MCF 10A (cell line): Measurements from ENCODE around the gene IFNK. TPM values are rescaled to one million over a fixed set of nuclear protein-coding genes. Genes with fewer than 3 reads are reported as not detected.

ENCODE experiments used
- BruUV-seq: library from RNA; stranded (reverse); fragments of 400-500 nt; replicated peaks from 2 replicates; lab custom pipeline; 2021; lab: Mats Ljungman, UMichigan
- CTCF ChIA-PET: fragments of 300-600 bp; sonication (Branson Sonifier 250); formaldehyde crosslinking; extraction: SDS; loops from one replicate; lab custom pipeline; 2021; ENCODE audit warnings: antibody characterized with exemption, inconsistent platforms; lab: Yijun Ruan, JAX
- POLR2A ChIA-PET: fragments of 300-600, 350-650 bp; sonication (Branson Sonifier 250); formaldehyde crosslinking; extraction: SDS; loops from one replicate; lab custom pipeline; 2020; ENCODE audit warnings: antibody characterized with exemption, inconsistent platforms; lab: Yijun Ruan, JAX
- DNase-seq: peaks from one replicate; pipeline ENCODE4 v3.0.0-alpha.2; 2018; ENCODE audit not compliant: unreplicated experiment
- H3K27ac Mint-ChIP-seq: one replicate; pipeline ENCODE4 v1.8.0; 2022; ENCODE audit warnings: mild to moderate bottlenecking, low read depth, mixed read lengths; ENCODE audit not compliant: unreplicated experiment
- H3K27me3 Mint-ChIP-seq: one replicate; pipeline ENCODE4 v1.8.0; 2022; ENCODE audit warnings: mixed read lengths; ENCODE audit not compliant: insufficient read depth, unreplicated experiment
- H3K36me3 Mint-ChIP-seq: one replicate; pipeline ENCODE4 v1.8.0; 2022; ENCODE audit warnings: mild to moderate bottlenecking, moderate library complexity, mixed read lengths; ENCODE audit not compliant: insufficient read depth, unreplicated experiment
- H3K4me1 Mint-ChIP-seq: one replicate; pipeline ENCODE4 v1.8.0; 2022; ENCODE audit warnings: mixed read lengths; ENCODE audit not compliant: insufficient read depth, unreplicated experiment
- H3K4me3 Mint-ChIP-seq: one replicate; pipeline ENCODE4 v1.8.0; 2022; ENCODE audit warnings: mild to moderate bottlenecking, moderate library complexity, mixed read lengths; ENCODE audit not compliant: unreplicated experiment
- H3K9me3 Mint-ChIP-seq: one replicate; pipeline ENCODE4 v1.8.0; 2022; ENCODE audit warnings: mixed read lengths; ENCODE audit not compliant: unreplicated experiment
- intact Hi-C: fragments of 100-400 bp; cut with micrococcal nuclease; formaldehyde crosslinking; loops from 2 replicates; pipeline ENCODE4 v1.14.1; 2022
- total RNA-seq: library from RNA; stranded (reverse); gene quantifications from 2 replicates; pipeline ENCODE4 v1.2.3, GENCODE V29; 2022
- TF ChIP-seq, protein P1 (sequence below): fragments of 200-600 bp; IDR thresholded peaks from one replicate; pipeline ENCODE4 v1.8.0; 2022; ENCODE audit warnings: antibody characterized with exemption, mild to moderate bottlenecking; ENCODE audit not compliant: unreplicated experiment

Gene IFNK
- total RNA-seq, 1 experiment from 2014 or later: not detected

DNA sequence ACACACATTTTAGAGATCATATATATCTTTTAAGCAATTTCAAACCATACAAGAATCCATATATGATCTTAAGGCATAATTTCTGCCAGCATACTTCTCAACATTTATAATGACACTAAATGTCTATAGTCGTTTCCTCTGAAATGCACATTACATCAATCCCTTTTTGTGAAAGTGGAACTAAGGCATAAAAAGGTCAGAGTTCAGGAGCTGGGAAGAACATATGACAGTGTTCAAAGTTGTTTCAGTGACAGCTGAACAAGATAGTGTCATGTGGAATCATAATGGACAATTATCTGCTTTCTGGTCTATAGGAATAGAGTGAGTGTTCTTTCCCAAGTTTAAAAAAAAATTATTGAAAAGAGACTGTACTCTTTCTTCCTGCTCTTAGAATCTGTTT, 8.0 kb downstream of the IFNK start:
- CTCF ChIA-PET: interaction anchor here (0.5 to 1.0 kb wide), 5 partner anchors 9 to 233 kb away, joined by 3 to 5 read pairs (median 4); no protein-coding TSS in a partner anchor
- no peaks in the 10 kb centered on the region for H3K9me3 Mint-ChIP-seq
- POLR2A ChIA-PET: interaction anchor here (1.4 to 1.8 kb wide), 2 partner anchors 170 to 199 kb away, joined by 5 read pairs; no protein-coding TSS in a partner anchor
- no peak overlapping the region for H3K4me3 Mint-ChIP-seq
- TF ChIP-seq, protein P1, sequence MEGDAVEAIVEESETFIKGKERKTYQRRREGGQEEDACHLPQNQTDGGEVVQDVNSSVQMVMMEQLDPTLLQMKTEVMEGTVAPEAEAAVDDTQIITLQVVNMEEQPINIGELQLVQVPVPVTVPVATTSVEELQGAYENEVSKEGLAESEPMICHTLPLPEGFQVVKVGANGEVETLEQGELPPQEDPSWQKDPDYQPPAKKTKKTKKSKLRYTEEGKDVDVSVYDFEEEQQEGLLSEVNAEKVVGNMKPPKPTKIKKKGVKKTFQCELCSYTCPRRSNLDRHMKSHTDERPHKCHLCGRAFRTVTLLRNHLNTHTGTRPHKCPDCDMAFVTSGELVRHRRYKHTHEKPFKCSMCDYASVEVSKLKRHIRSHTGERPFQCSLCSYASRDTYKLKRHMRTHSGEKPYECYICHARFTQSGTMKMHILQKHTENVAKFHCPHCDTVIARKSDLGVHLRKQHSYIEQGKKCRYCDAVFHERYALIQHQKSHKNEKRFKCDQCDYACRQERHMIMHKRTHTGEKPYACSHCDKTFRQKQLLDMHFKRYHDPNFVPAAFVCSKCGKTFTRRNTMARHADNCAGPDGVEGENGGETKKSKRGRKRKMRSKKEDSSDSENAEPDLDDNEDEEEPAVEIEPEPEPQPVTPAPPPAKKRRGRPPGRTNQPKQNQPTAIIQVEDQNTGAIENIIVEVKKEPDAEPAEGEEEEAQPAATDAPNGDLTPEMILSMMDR: no peak
- intact Hi-C loops: no loop called here
- no peak for DNase-seq
- no TSS peak for BruUV-seq
- peaks cover 11% of the 10 kb centered on the region for H3K4me1 Mint-ChIP-seq
- no peak overlapping the region for H3K27ac Mint-ChIP-seq
- H3K36me3 Mint-ChIP-seq: peaks cover 5% of the 10 kb centered on the region
- no peaks in the 10 kb centered on the region for H3K27me3 Mint-ChIP-seq

GRCh38 chr9:27533311-27533710, 9.2 kb downstream of the IFNK start:
- H3K4me1 Mint-ChIP-seq: peaks cover 11% of the 10 kb centered on the region
- CTCF ChIA-PET: interaction anchor here (0.6 to 1.4 kb wide), 5 partner anchors 13 to 201 kb away, joined by 3 to 5 read pairs (median 4); no protein-coding TSS in a partner anchor
- POLR2A ChIA-PET: interaction anchor here (0.7 to 1.8 kb wide), 4 partner anchors 14 to 200 kb away, joined by 3 to 5 read pairs (median 4); no protein-coding TSS in a partner anchor
- H3K4me3 Mint-ChIP-seq: no peak overlapping the region
- TF ChIP-seq, protein P1: no peak
- peaks cover under 1% of the 10 kb centered on the region for H3K36me3 Mint-ChIP-seq
- no peak for DNase-seq
- intact Hi-C loops: no loop called here
- no peaks in the 10 kb centered on the region for H3K27me3 Mint-ChIP-seq
- no peak overlapping the region for H3K27ac Mint-ChIP-seq
- BruUV-seq: no TSS peak
- no peaks in the 10 kb centered on the region for H3K9me3 Mint-ChIP-seq

GRCh38 chr9:27534131-27534530, 10.0 kb downstream of the IFNK start:
- BruUV-seq: no TSS peak
- Mint-ChIP-seq H3K4me3 (no peak overlapping the region), H3K27me3 (no peaks in the 10 kb centered on the region), H3K4me1 (peaks cover 17% of the 10 kb centered on the region), H3K36me3 (no peaks in the 10 kb centered on the region), H3K27ac (peak overlapping the region; percentile 40), H3K9me3 (no peaks in the 10 kb centered on the region)
- DNase-seq: no peak
- TF ChIP-seq, protein P1: no peak
- intact Hi-C loops: no loop called here
- ChIA-PET CTCF (interaction anchor here (0.7 to 1.4 kb wide), 4 partner anchors 13 to 201 kb away, joined by 3 to 5 read pairs (median 4); no protein-coding TSS in a partner anchor), POLR2A (interaction anchor here (0.6 to 0.7 kb wide), 2 partner anchors 113 to 152 kb away, joined by 3 read pairs; no protein-coding TSS in a partner anchor)

DNA sequence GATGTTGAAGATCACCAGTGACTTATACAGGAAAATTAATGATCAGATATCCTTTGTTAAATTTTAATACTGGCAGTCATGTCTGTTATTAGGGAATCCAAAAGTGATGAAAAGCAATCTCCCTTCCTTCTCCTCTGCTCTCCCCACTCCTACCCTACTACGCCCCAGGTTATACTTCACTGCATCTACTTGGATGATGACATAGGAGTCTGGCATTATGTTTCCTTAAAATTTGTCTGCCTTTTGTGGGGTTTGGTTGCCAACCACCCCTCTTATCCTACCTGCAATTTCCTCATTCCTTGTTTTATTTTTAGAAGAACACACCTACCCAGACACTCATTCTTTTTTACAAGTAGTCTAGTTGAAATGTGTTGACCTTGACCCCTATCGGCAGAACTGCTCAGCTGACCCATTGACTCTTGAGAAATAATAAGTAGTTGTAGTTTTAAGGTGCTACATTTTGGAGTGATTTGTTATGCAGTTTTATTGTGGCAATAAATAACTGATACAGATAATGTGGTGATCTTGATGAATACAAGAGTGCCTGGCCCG, 10.6 kb downstream of the IFNK start:
- no peaks in the 10 kb centered on the region for H3K36me3 Mint-ChIP-seq
- H3K9me3 Mint-ChIP-seq: no peaks in the 10 kb centered on the region
- intact Hi-C loops: no loop called here
- peaks cover 20% of the 10 kb centered on the region for H3K4me1 Mint-ChIP-seq
- DNase-seq: no peak
- peak overlapping the region; percentile 40 for H3K27ac Mint-ChIP-seq
- no peaks in the 10 kb centered on the region for H3K27me3 Mint-ChIP-seq
- BruUV-seq: no TSS peak
- no peak overlapping the region for H3K4me3 Mint-ChIP-seq
- CTCF ChIA-PET: interaction anchor here (1.4 kb wide), 1 partner anchor 147 kb away, joined by 5 read pairs; no protein-coding TSS in a partner anchor
- POLR2A ChIA-PET: no interaction called here
- TF ChIP-seq, protein P1: no peak
